Urinary bladder (tissue), 4 donors: ENCODE results near the gene CTIF. TPM values are rescaled to one million over a fixed set of nuclear protein-coding genes. Genes with fewer than 3 reads are reported as not detected.

ENCODE experiments used
- DNase-seq: peaks from one replicate; pipeline ENCODE4 v3.0.0-alpha.2; 2015; ENCODE audit errors: extremely low spot score
- H3K27ac ChIP-seq: one replicate; pipeline ENCODE4 v1.5.1; 2013; ENCODE audit warnings: low read depth, mild to moderate bottlenecking, moderate library complexity
- H3K36me3 ChIP-seq: one replicate; pipeline ENCODE4 v1.6.1; 2013; ENCODE audit warnings: mild to moderate bottlenecking, moderate library complexity; ENCODE audit not compliant: insufficient read depth
- H3K4me1 ChIP-seq: one replicate; pipeline ENCODE4 v1.6.1; 2013; ENCODE audit warnings: mild to moderate bottlenecking, moderate library complexity; ENCODE audit not compliant: insufficient read depth
- H3K4me3 ChIP-seq: one replicate; pipeline ENCODE4 v1.5.1; 2013; ENCODE audit warnings: low read depth, low read length
- WGBS: extraction: QIAGEN DNeasy Blood & Tissue Kit; methylation state at CpG from one replicate; pipeline ENCODE4 v1.1.7; 2013; 5-methylcytosine and 5-hydroxymethylcytosine counted together
- polyA plus RNA-seq: library from polyadenylated mRNA; stranded (reverse); fragments of 200-250 nt; gene quantifications from one replicate; pipeline ENCODE4 v1.2.3, GENCODE V29; 2013
- total RNA-seq: library from RNA; depleted of rRNA; stranded (reverse); fragments of >200 nt; gene quantifications from one replicate; pipeline ENCODE4 v1.2.3, GENCODE V29; 2014
- donor health status: healthy with polysubstance abuse.
- donor health status: healthy.

The CTIF gene
- total and polyA plus RNA-seq, 2 donors: 26.6 to 50.3 TPM

DNA sequence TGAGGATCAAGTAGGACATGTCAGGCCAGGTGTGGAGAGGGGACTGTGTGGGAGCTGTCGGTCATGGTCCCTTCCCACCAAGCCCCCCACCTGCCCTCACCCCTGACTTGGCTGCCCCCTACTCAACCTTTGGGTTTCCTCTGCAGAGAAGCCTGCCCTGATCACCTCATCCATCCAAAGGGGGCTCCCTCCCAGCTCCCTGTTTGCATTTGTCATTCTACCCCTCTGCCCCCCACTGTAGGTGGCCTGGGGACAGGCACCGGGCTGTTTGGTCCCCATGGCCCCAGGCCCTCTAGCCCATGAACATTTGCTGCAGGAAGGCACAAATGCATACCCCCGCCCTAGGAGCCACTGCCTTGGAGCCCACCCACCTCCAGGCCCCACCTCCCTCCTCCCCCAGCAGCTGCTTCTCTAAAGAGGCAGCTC lies 296.9 kb downstream of the CTIF start:
- Histone ChIP-seq H3K36me3 (no peaks in the 10 kb centered on the region), H3K4me1 (peaks cover 2% of the 10 kb centered on the region)

DNA sequence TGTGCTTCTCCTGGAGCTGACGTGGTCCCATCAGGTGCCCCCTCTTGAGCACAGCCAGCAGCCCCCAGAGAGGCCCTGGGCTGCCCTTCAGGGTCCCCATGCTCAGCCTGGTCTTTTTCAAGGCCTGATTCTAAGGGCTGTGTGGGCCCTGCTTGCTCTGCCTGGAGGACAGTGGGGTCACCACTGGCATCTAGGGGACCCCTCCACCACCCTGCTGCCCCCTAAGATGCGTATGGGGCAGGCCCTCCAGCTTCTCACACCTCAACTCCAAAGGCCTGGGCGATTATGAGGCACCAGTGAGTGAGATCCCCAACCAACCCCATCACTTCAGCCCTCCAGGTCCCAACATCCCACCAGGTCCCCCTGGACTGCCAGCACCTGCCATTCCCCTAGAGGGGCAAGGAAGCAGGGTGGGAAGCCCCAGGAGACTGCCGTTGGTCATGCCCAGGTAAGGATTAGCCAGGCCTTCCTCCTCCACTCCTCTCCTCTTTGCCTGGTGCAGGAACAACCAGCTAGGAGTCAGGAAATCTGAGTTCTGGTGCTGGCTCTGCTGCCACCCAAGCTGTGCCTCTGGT lies 297.5 kb downstream of the CTIF start:
- DNase-seq: no peak
- 96% methylated on average over 4 of the region's 4 CpGs for WGBS
- no peaks in the 10 kb centered on the region for H3K36me3 ChIP-seq
- H3K4me3 ChIP-seq: no peak overlapping the region
- no peak overlapping the region for H3K27ac ChIP-seq
- peaks cover 2% of the 10 kb centered on the region for H3K4me1 ChIP-seq

More for the DNA sequence above, 296.9 kb downstream of the CTIF start:
- DNase-seq: no peak
- Histone ChIP-seq H3K4me3 (no peak overlapping the region), H3K27ac (no peak overlapping the region)
- 86% methylated on average over 3 of the region's 3 CpGs for WGBS

DNA sequence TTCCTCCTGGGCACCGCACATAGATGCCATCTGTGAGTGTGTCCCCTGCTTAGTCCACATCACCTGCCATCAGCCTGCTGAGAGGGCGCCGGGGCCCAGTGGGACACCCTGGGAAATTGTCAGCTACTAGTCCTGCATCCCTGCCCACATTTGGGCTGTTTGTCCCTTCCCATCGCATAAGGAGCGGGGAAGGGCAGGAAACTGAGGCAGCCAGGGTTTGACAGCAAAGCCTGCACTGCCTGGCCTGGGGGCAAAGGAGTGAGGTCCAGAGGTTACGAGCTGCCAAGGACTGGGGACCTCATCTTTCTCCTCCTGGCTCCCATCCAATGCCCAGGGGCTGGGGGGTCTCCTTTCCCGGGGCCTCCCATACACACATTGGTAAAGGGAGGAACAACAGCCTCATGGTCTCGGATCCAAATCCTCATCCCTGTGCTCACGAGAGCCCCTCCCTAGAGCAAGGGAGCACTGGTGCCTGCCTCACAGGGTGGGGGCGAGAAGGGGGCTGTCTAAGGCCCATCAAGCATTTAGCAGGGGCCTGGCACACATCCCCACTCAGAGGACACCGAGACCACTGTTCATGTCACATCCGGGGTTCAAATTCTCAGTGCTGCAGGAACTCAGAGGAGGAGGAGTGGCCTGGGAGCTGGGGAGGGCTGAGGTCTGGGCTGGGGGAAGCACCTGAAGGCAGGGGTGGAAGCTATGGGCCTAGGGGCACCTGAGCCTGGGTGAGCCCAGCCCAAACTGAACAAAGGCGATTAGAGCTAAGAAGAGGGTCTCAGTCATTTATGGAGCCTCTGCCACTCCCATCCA lies 298.2 kb downstream of the CTIF start:
- 91% methylated on average over 13 of the region's 13 CpGs for WGBS
- Histone ChIP-seq H3K36me3 (no peaks in the 10 kb centered on the region), H3K4me1 (peaks cover 2% of the 10 kb centered on the region), H3K4me3 (no peak overlapping the region), H3K27ac (no peak overlapping the region)
- no peak for DNase-seq

DNA sequence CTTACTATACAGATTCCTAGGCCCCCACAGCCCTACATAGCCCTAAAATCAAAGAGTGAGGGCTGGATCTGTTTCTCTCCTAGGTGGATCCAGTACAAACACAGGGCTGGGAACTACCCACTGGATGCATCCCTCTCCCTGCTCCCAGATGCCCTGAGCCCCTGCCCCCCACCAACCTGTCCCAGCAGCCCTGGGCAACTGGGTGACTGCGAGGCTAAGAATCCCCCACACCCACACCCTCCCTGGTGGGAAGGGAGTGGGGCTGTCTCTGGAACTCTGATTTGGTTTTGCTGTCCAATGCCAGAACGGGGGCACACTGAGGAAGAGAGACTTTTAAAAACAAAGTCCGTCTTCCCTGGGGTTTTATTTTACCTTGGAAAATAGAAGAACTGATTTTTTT lies 298.8 kb downstream of the CTIF start:
- no peaks in the 10 kb centered on the region for H3K36me3 ChIP-seq
- WGBS: 93% methylated on average over 3 of the region's 3 CpGs
- H3K4me1 ChIP-seq: peaks cover 2% of the 10 kb centered on the region
- no peak for DNase-seq
- H3K27ac ChIP-seq: no peak overlapping the region
- no peak overlapping the region for H3K4me3 ChIP-seq

DNA sequence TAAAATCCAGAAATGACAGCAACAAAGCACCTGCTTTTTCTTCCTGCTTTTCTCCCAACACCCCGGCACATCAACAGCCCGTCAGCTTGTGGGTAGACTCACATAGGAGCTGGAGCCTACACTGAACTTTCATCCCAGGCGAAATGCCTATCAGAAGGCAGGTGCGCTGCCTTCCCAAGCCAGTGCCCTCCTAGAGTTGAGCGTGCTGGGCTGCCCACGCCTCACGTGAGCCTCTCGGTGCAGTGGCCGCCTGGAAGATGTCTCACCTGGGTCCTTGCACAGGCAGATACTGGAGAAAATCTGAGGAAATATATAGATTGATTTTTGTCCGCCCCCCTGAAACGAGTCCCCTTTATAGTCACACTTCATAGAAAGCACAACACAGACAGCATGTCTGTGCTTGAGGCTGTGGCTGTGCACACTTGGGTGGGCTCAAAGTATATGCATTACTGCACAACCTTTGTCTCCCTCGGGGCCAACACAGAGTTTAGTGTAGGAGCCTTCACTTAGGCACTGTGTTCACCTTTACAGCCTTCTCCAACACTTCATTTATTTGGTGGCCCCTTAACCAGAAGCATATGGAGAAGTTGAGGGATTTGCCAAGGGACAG lies 299.4 kb downstream of the CTIF start:
- Histone ChIP-seq H3K27ac (no peak overlapping the region), H3K4me1 (no peaks in the 10 kb centered on the region), H3K36me3 (no peaks in the 10 kb centered on the region), H3K4me3 (no peak overlapping the region)
- WGBS: 95% methylated on average over 12 of the region's 12 CpGs
- DNase-seq: no peak

DNA sequence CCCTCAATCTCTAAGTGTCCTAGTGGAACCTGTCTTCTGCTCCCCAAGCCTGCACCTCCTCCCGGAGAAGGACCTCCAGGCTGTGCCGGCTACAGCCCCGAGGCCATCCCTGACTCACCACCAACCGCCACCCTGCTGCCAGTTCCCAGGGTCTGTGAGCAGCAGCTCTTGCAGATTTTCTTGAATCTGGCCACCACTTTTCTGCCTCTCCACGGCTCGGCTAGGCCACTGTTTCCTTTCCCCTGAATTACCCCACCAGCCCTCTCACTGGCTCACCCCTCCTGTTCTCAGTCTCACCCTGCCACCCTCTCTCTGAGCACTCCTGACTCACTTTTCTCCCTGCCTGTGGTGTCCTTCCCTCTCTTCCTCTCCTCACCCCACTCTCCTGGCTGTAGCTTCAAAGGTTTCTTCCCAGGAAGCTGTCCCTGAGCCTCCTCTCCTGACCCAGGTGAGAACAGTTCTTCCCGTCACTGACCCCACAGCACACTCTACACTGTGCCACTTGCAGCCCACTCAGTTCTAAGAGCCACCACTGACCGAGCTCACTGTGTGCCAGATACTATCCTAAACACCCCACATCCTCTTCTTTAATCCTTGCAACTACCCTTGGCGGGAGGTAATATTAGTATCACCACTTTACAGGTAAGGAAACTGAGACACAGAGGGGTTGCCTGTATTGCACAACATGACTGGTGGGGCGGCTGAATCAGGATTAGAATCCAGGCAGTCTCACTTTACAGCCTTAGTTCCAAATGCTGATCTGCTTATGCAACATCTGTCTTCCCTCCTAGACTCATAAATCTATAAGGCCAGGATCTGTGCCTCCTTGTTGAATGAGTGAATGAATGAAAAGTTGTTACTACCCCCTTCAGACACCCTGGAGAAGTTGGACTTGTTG lies 300.3 kb downstream of the CTIF start:
- Histone ChIP-seq H3K4me1 (no peaks in the 10 kb centered on the region), H3K4me3 (no peak overlapping the region), H3K27ac (no peak overlapping the region), H3K36me3 (no peaks in the 10 kb centered on the region)
- WGBS: 61% methylated on average over 10 of the region's 10 CpGs
- DNase-seq: no peak

DNA sequence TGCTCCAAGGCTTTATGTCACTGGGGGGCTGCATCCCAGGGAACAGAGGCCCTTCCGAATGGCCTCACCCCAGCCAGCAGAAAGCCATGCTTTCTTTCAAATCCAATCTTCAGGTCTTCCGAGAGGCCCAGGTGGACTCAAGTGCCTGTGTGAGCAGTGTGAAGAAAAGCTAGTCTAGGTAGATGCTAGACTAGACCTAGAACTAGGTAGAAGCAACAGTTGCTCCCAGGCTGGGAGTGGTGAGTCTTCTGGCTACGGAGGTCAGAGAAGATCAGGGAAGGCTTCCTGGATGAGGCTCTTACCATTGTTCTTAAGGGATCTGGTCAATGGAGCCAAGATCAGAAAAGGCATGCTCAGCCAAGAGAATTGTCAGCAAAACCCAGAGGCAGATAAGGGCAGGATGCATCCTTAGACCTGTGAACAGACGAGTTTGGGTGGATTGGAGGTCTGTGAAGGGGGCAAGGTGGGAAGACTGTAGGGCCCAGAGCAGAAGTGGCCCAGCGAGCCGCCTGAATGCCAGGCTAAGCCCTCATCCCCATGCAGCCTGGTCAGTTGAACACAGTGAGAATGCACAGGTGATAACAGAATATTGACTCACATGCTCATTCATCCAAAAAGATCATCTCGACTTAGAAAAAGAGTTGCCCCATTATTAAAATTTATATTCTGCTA lies 301.1 kb downstream of the CTIF start:
- 86% methylated on average over 7 of the region's 7 CpGs for WGBS
- Histone ChIP-seq H3K36me3 (no peaks in the 10 kb centered on the region), H3K27ac (no peak overlapping the region), H3K4me1 (no peaks in the 10 kb centered on the region), H3K4me3 (no peak overlapping the region)
- no peak for DNase-seq

DNA sequence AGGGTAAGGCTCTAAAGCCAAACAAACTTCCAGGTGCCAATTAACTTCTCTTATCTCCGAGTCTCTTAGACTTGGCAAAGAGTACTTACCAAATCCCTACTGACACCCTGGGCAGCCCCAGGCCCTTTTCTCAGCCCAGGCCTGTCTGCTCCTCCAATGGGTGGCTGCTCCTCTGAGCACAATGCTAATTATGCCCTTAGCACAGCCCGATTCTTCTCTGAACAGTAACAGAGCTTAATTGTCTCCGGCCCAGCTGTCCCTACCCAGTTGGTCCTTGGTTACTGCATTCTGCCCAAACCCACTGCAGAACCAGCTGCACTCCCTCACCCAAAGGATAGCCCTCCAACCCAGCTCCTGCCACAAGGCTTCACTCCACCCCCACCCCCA lies 301.7 kb downstream of the CTIF start:
- no peaks in the 10 kb centered on the region for H3K4me1 ChIP-seq
- no peaks in the 10 kb centered on the region for H3K36me3 ChIP-seq
- DNase-seq: no peak
- H3K4me3 ChIP-seq: no peak overlapping the region
- WGBS: 72% methylated on average over 3 of the region's 3 CpGs
- no peak overlapping the region for H3K27ac ChIP-seq

DNA sequence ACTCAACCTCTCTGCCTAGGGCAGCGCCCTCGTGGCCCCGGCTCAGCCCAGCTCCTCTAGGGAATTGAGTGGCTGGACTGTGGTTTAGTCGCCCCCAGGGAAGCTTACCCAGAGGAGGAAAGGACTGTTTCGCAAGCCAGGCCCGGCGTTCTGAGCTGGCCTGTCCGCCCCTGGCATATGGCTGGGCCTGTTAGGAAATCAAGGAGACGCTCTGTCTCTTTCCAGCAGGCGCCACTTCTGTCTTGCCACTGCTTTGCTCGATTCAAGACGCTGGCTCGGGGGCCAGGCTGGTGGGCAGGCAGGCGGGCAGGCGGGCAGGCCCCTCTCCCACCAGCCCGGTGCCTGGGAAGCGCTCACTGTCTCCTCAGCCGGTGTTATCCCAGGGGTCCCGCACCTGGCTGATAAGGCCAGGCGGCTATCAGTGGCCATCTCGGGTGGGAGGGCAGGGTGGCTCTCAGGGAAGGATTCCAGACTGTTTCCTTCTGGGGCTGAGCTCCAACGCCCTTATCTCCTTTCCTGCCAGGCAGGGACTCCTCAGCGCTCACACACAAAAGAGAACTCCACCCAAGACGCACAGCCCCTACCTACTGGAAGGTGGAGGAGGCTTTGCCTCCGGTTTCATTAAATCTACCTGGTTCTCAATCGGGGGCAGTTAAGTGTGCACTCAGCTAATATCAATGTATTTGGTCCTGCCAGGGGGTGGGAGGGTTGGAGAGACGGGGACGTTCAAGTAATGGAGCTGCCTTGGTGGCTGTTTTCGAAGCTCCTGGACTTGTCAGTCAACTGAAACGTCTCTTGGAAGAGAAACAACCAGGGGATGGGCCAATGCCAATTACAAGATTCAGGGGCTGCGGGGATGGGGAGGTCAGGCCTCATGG lies 302.8 kb downstream of the CTIF start:
- 71% methylated on average over 31 of the region's 31 CpGs for WGBS
- H3K4me1 ChIP-seq: no peaks in the 10 kb centered on the region
- DNase-seq: no peak
- H3K36me3 ChIP-seq: no peaks in the 10 kb centered on the region
- H3K4me3 ChIP-seq: no peak overlapping the region
- H3K27ac ChIP-seq: no peak overlapping the region

DNA sequence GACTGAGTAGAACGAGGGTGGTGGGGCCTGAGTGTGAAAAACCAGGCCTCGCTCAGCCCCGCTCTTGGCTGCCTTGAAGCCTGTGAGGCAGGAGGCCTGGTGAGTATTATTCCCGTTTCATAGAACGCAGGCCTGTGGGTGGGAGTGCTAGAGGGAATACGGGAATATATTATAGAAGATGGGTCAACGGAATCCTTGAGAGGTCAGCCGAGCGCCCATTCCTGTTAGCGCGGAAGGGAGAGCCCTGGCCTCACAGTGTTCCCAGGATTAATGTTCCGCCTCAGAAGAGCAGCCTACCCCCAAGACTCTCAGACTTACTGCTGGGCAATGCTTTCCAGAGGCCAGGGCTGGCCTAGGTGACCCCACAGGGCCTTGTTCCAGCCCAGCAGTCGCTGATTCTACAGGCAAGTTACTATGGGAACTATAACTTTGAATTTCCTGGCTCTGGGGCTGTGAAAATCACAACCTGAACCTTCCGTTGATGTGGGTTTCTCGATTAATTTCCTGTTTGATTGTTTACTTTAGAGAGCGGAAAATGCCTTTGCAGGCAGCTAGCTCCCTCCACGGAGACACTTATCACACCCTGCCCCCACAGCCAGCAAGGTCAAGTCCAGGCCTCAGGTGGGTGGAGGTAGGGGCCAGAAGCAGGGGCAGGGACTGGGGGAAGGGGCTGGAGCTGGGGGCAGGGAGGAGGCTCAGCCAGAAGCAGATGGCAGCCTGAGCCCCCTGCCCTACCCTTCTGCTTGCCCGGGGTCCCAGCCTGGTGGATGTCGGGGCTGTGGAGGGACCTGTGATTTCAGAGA lies 303.6 kb downstream of the CTIF start:
- DNase-seq: no peak
- Histone ChIP-seq H3K27ac (no peak overlapping the region), H3K4me1 (no peaks in the 10 kb centered on the region), H3K36me3 (no peaks in the 10 kb centered on the region), H3K4me3 (no peak overlapping the region)
- 60% methylated on average over 19 of the region's 19 CpGs for WGBS

DNA sequence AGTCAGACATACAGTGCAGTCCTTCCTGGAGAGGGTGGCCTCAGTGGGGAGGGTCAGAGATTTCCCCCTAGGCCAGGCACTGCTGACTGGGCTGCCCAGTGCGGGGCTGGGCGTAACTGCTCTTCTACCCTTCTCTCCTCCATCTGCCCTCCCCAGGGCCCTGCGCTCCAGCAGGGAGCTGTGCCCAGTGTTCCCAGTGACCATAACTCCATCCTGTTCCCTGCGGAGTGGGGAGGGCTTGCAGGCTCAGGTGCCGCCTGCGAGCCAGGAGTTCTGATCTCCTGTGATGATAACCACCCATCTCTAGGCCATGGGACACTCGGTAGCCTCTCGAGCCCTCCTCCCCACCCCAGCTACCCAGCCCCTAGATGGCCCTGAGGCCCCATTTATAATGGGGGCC lies 304.3 kb downstream of the CTIF start:
- 84% methylated on average over 8 of the region's 8 CpGs for WGBS
- Histone ChIP-seq H3K4me3 (no peak overlapping the region), H3K27ac (no peak overlapping the region), H3K36me3 (no peaks in the 10 kb centered on the region), H3K4me1 (no peaks in the 10 kb centered on the region)
- DNase-seq: no peak

DNA sequence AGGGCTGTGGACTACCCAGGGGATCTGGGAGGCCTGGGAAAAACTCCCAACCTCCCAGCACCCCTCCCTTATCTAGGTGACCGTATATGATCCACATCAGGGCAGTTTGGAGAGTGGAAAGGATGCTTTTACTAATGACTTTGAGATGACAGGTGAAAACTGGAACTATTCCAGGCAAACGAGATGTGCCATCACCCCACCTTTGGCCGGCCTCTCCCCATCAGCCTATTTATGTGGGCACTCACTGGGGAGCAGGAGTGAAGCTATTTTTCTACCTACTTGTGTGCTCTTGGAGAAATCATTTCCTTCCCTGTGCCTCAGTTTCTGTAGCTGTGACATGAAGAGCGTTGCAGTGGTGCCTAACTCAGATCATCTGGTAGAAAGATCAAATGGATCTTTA lies 304.8 kb downstream of the CTIF start:
- Histone ChIP-seq H3K4me3 (no peak overlapping the region), H3K27ac (no peak overlapping the region), H3K4me1 (no peaks in the 10 kb centered on the region), H3K36me3 (no peaks in the 10 kb centered on the region)
- 85% methylated on average over 4 of the region's 4 CpGs for WGBS
- no peak for DNase-seq
